BLaER1 treated with 17β-estradiol and CSF1 and Interleukin-3, amounts not matched to agents 10 nM and 100 nM (cell line): ENCODE measurements around the gene SDK1.

ENCODE experiments used
- H3K27ac ChIP-seq, 11 experiments: shearing (Covaris generic); formaldehyde crosslinking; 2 replicates each; pipeline ENCODE4 v1.8.1; 2022
- H3K27me3 ChIP-seq, 11 experiments: shearing (Covaris generic); formaldehyde crosslinking; 2 replicates each; pipeline ENCODE4 v1.8.1; 2022
- H3K36me3 ChIP-seq, 11 experiments: shearing (Covaris generic); formaldehyde crosslinking; 2 replicates each; pipeline ENCODE4 v1.8.1; 2022
- H3K4me1 ChIP-seq, 10 experiments: shearing (Covaris generic); formaldehyde crosslinking; 2 replicates each; pipeline ENCODE4 v1.8.1; 2022
- H3K4me2 ChIP-seq, 11 experiments: shearing (Covaris generic); formaldehyde crosslinking; 2 replicates each; pipeline ENCODE4 v1.8.1; 2022
- H3K4me3 ChIP-seq, 10 experiments: shearing (Covaris generic); formaldehyde crosslinking; 2 replicates each; pipeline ENCODE4 v1.8.1; 2022
- H3K9ac ChIP-seq, 11 experiments: shearing (Covaris generic); formaldehyde crosslinking; 2 replicates each; pipeline ENCODE4 v1.8.1; 2022
- H3K9me3 ChIP-seq, 11 experiments: shearing (Covaris generic); formaldehyde crosslinking; replicated peaks in 1 of 11; 2 replicates each; pipeline ENCODE4 v1.8.1; 2022
- H4K20me1 ChIP-seq, 11 experiments: shearing (Covaris generic); formaldehyde crosslinking; 2 replicates each; pipeline ENCODE4 v1.8.1; 2022
- Cebpa-rat ChIP-seq, 11 experiments: shearing (Covaris generic); IDR thresholded peaks; 2 replicates each; pipeline ENCODE4 v1.8.1; 2022

Gene SDK1

GRCh38 chr7:4124556-4125477 lies 823.8 kb downstream of the SDK1 start:
- TF ChIP-seq Cebpa-rat (IDR thresholded peaks at IDR 0.05) = no peak
- Histone ChIP-seq H3K9ac (peak overlapping the region in 6 of 11 experiments; percentile 21 to 62 (median 40); a peak in 6 of 22 replicates), H3K4me1 (peaks cover 21 to 43% (median 32%) of the 10 kb centered on the region in 10 experiments), H3K9me3 (peaks cover 25 to 38% (median 27%) of the 10 kb centered on the region in 11 experiments), H3K4me3 (peak overlapping the region in 4 of 10 experiments; percentile 6 to 17 (median 10); a peak in 3 of 20 replicates), H3K36me3 (no peaks in the 10 kb centered on the region), H3K4me2 (peak overlapping the region; percentile 77 to 98 (median 88)), H3K27me3 (0 out of 22 replicates have a peak, but pooled peaks cover 0 to 5% (median 0%) of the 10 kb centered on the region in 11 experiments), H4K20me1 (peaks cover 0 to 14% (median 8%) of the 10 kb centered on the region in 11 experiments; a peak in 8 of 22 replicates), H3K27ac (peak overlapping the region in 8 of 11 experiments; percentile 26 to 72 (median 53); a peak in 12 of 22 replicates)

- peaks cover 18 to 36% (median 26%) of the 10 kb centered on the region in 10 experiments for H3K4me1 ChIP-seq
- no peak overlapping the region for H3K27ac ChIP-seq
- no peak overlapping the region for H3K4me3 ChIP-seq
- H4K20me1 ChIP-seq = peaks cover 0 to 14% (median 8%) of the 10 kb centered on the region in 11 experiments; a peak in 8 of 22 replicates
- no peak overlapping the region for H3K9ac ChIP-seq
- H3K4me2 ChIP-seq = no peak overlapping the region
- no peak for TF ChIP-seq Cebpa-rat (IDR thresholded peaks at IDR 0.05)
- 0 out of 22 replicates have a peak, but pooled peaks cover 0 to 5% (median 0%) of the 10 kb centered on the region in 11 experiments for H3K27me3 ChIP-seq
- H3K36me3 ChIP-seq = no peaks in the 10 kb centered on the region
- peaks cover 0 to 11% (median 0%) of the 10 kb centered on the region in 11 experiments; a peak in 2 of 22 replicates for H3K9me3 ChIP-seq
Measured at GRCh38 chr7:4127909-4128560, 827.0 kb downstream of the SDK1 start.

GRCh38 chr7:4129481-4130122 lies 828.5 kb downstream of the SDK1 start:
- H3K36me3 ChIP-seq = no peaks in the 10 kb centered on the region
- no peak for TF ChIP-seq Cebpa-rat (IDR thresholded peaks at IDR 0.05)
- no peaks in the 10 kb centered on the region for H3K27me3 ChIP-seq
- no peak overlapping the region for H3K4me3 ChIP-seq
- peaks cover 2 to 20% (median 11%) of the 10 kb centered on the region in 10 experiments for H3K4me1 ChIP-seq
- H3K27ac ChIP-seq = no peak overlapping the region
- H4K20me1 ChIP-seq = no peaks in the 10 kb centered on the region; a peak in 2 of 22 replicates
- peaks cover 0 to 11% (median 0%) of the 10 kb centered on the region in 11 experiments; a peak in 2 of 22 replicates for H3K9me3 ChIP-seq
- H3K9ac ChIP-seq = no peak overlapping the region
- peak overlapping the region in 3 of 11 experiments; percentile 24 to 25 (median 24); a peak in 1 of 22 replicates for H3K4me2 ChIP-seq

- no peak overlapping the region for H3K27ac ChIP-seq
- no peaks in the 10 kb centered on the region for H3K36me3 ChIP-seq
- 0 out of 22 replicates have a peak, but pooled peaks cover 0 to 5% (median 0%) of the 10 kb centered on the region in 11 experiments for H3K9me3 ChIP-seq
- H3K4me1 ChIP-seq = peaks cover 0 to 6% (median 0%) of the 10 kb centered on the region in 10 experiments; a peak in 8 of 20 replicates
- no peak overlapping the region for H3K4me3 ChIP-seq
- no peaks in the 10 kb centered on the region; a peak in 3 of 22 replicates for H4K20me1 ChIP-seq
- TF ChIP-seq Cebpa-rat (IDR thresholded peaks at IDR 0.05) = no peak
- no peak overlapping the region for H3K4me2 ChIP-seq
- H3K9ac ChIP-seq = no peak overlapping the region
- no peaks in the 10 kb centered on the region for H3K27me3 ChIP-seq
Measured at GRCh38 chr7:4131063-4131462, 830.0 kb downstream of the SDK1 start.

- no peak overlapping the region for H3K9ac ChIP-seq
- H3K4me3 ChIP-seq = no peak overlapping the region
- no peaks in the 10 kb centered on the region for H3K27me3 ChIP-seq
Measured at GRCh38 chr7:4132221-4132620, 831.2 kb downstream of the SDK1 start.

GRCh38 chr7:4133491-4134044 lies 832.5 kb downstream of the SDK1 start:
- no peak overlapping the region for H3K27ac ChIP-seq
- TF ChIP-seq Cebpa-rat (IDR thresholded peaks at IDR 0.05) = no peak

More at GRCh38 chr7:4132221-4132620, 831.2 kb downstream of the SDK1 start:
- Histone ChIP-seq H3K27ac (no peak overlapping the region), H3K4me1 (peaks cover 0 to 6% (median 0%) of the 10 kb centered on the region in 10 experiments; a peak in 8 of 20 replicates), H3K4me2 (no peak overlapping the region), H4K20me1 (no peaks in the 10 kb centered on the region; a peak in 3 of 22 replicates), H3K9me3 (no peaks in the 10 kb centered on the region), H3K36me3 (no peaks in the 10 kb centered on the region)
- no peak for TF ChIP-seq Cebpa-rat (IDR thresholded peaks at IDR 0.05)

GRCh38 chr7:4134204-4134603 lies 833.2 kb downstream of the SDK1 start:
- no peak for TF ChIP-seq Cebpa-rat (IDR thresholded peaks at IDR 0.05)
- no peak overlapping the region for H3K4me3 ChIP-seq
- H4K20me1 ChIP-seq = no peaks in the 10 kb centered on the region; a peak in 3 of 22 replicates
- peaks cover 0 to 6% (median 0%) of the 10 kb centered on the region in 10 experiments; a peak in 7 of 20 replicates for H3K4me1 ChIP-seq
- H3K27ac ChIP-seq = no peak overlapping the region
- H3K36me3 ChIP-seq = no peaks in the 10 kb centered on the region
- no peaks in the 10 kb centered on the region for H3K27me3 ChIP-seq
- H3K9ac ChIP-seq = no peak overlapping the region
- H3K4me2 ChIP-seq = no peak overlapping the region
- no peaks in the 10 kb centered on the region for H3K9me3 ChIP-seq

More at GRCh38 chr7:4133491-4134044, 832.5 kb downstream of the SDK1 start:
- H4K20me1 ChIP-seq = no peaks in the 10 kb centered on the region; a peak in 3 of 22 replicates
- H3K9me3 ChIP-seq = no peaks in the 10 kb centered on the region
- no peaks in the 10 kb centered on the region for H3K36me3 ChIP-seq
- H3K9ac ChIP-seq = no peak overlapping the region
- no peak overlapping the region for H3K4me3 ChIP-seq
- peaks cover 0 to 6% (median 0%) of the 10 kb centered on the region in 10 experiments; a peak in 7 of 20 replicates for H3K4me1 ChIP-seq
- H3K27me3 ChIP-seq = no peaks in the 10 kb centered on the region
- H3K4me2 ChIP-seq = no peak overlapping the region

- H3K9me3 ChIP-seq = no peaks in the 10 kb centered on the region
Measured at GRCh38 chr7:4134631-4135030, 833.6 kb downstream of the SDK1 start.

More at GRCh38 chr7:4134631-4135030, 833.6 kb downstream of the SDK1 start:
- TF ChIP-seq Cebpa-rat (IDR thresholded peaks at IDR 0.05) = no peak
- H4K20me1 ChIP-seq = no peaks in the 10 kb centered on the region; a peak in 3 of 22 replicates
- H3K36me3 ChIP-seq = no peaks in the 10 kb centered on the region
- no peak overlapping the region for H3K4me3 ChIP-seq
- no peak overlapping the region for H3K27ac ChIP-seq
- H3K9ac ChIP-seq = no peak overlapping the region
- no peak overlapping the region for H3K4me2 ChIP-seq
- H3K4me1 ChIP-seq = peaks cover 0 to 3% (median 0%) of the 10 kb centered on the region in 10 experiments; a peak in 6 of 20 replicates
- H3K27me3 ChIP-seq = no peaks in the 10 kb centered on the region
